Breast epithelium (tissue), 4 donors: ENCODE data around the gene TASOR2. TPM values are rescaled to one million over a fixed set of nuclear protein-coding genes. Genes with fewer than 3 reads are reported as not detected.

Experiments used
- DNase-seq, 2 donors: peaks; one replicate each; pipeline ENCODE4 v3.0.0-alpha.2; 2019; ENCODE audit warnings: low spot score in 2 of 2
- H3K27ac ChIP-seq, 2 donors: fragments of 200-600 bp; sonication (generic) in 1 of 2; one replicate each; pipeline ENCODE4 v1.5.1; 2016 to 2019; ENCODE audit warnings: mild to moderate bottlenecking in 1 of 2
- H3K27me3 ChIP-seq, 2 donors: fragments of 200-600 bp; sonication (generic) in 1 of 2; one replicate each; pipeline versions ENCODE4 v1.5.1 to v1.6.0; 2017 to 2019; ENCODE audit warnings: control low read depth in 1 of 2, mild to moderate bottlenecking in 1 of 2
- H3K36me3 ChIP-seq: fragments of 200-600 bp; one replicate; pipeline ENCODE4 v1.5.1; 2019
- H3K4me1 ChIP-seq, 2 donors: fragments of 200-600 bp; sonication (generic); one replicate each; pipeline ENCODE4 v1.5.1; 2016 to 2019; ENCODE audit warnings: control low read depth in 1 of 2
- H3K4me3 ChIP-seq, 3 donors: fragments of 200-600 bp; sonication (generic); 1 replicate in 2 of 3; 2 replicates in 1 of 3; pipeline ENCODE4 v1.5.1; 2016 to 2019; ENCODE audit warnings: mild to moderate bottlenecking in 3 of 3, moderate library complexity in 2 of 3
- H3K9me3 ChIP-seq, 2 donors: fragments of 200-600 bp; sonication (generic) in 1 of 2; one replicate each; pipeline ENCODE4 v1.5.1; 2016 to 2019; ENCODE audit warnings: control low read depth in 1 of 2
- POLR2A ChIP-seq: fragments of 450-650 bp; IDR thresholded peaks from one replicate; pipeline ENCODE4 v1.6.1; 2016; ENCODE audit warnings: antibody characterized with exemption, mild to moderate bottlenecking, moderate library complexity
- POLR2AphosphoS5 ChIP-seq, 3 donors: sonication (generic); formaldehyde crosslinking; IDR thresholded peaks; one replicate each; pipeline ENCODE4 v1.6.1; 2017; ENCODE audit warnings: antibody characterized with exemption in 3 of 3
- intact Hi-C: fragments of 100-400 bp; cut with DNase I; formaldehyde crosslinking; loops from one replicate; pipeline ENCODE4 v1.15.1; 2023; ENCODE audit warnings: low total_unique reads
- total RNA-seq, 3 donors: library from RNA; depleted of rRNA; stranded (reverse); fragments of >200 nt; gene quantifications; one replicate each; pipeline ENCODE4 v1.1.0, GENCODE V29; 2016
- TF ChIP-seq, protein P1 (sequence below), 3 donors: fragments of 450-650 bp; IDR thresholded peaks; one replicate each; pipeline ENCODE4 v1.5.1; 2016 to 2017; ENCODE audit warnings: antibody characterized with exemption in 3 of 3, mild to moderate bottlenecking in 3 of 3, moderate library complexity in 3 of 3

TASOR2 gene
- total RNA-seq, 3 donors from 2014 or later = 80.5 to 115 (median 98.6) TPM

DNA sequence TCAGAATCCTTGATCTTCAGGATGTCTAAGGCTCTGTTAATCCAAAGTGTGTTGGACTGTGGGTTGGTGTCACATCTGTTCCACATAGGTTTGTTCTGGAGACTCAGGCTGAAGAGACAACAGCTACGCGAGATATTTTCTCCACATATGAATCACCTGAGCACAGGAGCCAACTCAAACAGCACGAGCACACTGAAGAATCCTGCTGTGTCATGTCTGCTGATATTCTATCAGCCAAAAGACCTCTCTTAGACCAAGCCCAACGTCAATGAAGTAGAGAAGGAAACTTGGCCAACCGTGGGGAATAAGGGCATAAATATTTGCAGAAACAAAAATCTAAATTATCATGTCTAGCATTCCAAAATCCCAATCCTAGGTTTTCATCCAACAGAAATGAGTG is 2.7 kb upstream of the TASOR2 start:
- DNase-seq = no peak
- Histone ChIP-seq H3K4me1 (peaks cover 0 to 8% of the 10 kb centered on the region in 2 donors), H3K36me3 (no peaks in the 10 kb centered on the region), H3K27me3 (no peaks in the 10 kb centered on the region), H3K27ac (no peak overlapping the region), H3K4me3 (no peak overlapping the region), H3K9me3 (no peaks in the 10 kb centered on the region)
- no peak for TF ChIP-seq POLR2AphosphoS5 (IDR thresholded peaks at IDR 0.05)
- TF ChIP-seq POLR2A = no peak
- TF ChIP-seq, protein P1, sequence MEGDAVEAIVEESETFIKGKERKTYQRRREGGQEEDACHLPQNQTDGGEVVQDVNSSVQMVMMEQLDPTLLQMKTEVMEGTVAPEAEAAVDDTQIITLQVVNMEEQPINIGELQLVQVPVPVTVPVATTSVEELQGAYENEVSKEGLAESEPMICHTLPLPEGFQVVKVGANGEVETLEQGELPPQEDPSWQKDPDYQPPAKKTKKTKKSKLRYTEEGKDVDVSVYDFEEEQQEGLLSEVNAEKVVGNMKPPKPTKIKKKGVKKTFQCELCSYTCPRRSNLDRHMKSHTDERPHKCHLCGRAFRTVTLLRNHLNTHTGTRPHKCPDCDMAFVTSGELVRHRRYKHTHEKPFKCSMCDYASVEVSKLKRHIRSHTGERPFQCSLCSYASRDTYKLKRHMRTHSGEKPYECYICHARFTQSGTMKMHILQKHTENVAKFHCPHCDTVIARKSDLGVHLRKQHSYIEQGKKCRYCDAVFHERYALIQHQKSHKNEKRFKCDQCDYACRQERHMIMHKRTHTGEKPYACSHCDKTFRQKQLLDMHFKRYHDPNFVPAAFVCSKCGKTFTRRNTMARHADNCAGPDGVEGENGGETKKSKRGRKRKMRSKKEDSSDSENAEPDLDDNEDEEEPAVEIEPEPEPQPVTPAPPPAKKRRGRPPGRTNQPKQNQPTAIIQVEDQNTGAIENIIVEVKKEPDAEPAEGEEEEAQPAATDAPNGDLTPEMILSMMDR (IDR thresholded peaks at IDR 0.05) = no peak
- intact Hi-C loops = no loop called here

- Histone ChIP-seq H3K4me1 (peaks cover 0 to 8% of the 10 kb centered on the region in 2 donors), H3K4me3 (no peak overlapping the region), H3K9me3 (no peaks in the 10 kb centered on the region), H3K36me3 (no peaks in the 10 kb centered on the region), H3K27me3 (no peaks in the 10 kb centered on the region), H3K27ac (no peak overlapping the region)
- TF ChIP-seq POLR2AphosphoS5 (IDR thresholded peaks at IDR 0.05) (no peak), POLR2A (no peak)
- TF ChIP-seq, protein P1 (IDR thresholded peaks at IDR 0.05) = no peak
- DNase-seq = no peak
- intact Hi-C loops = no loop called here
These were observed 1.6 kb upstream of the TASOR2 start for GRCh38 chr10:5683065-5683464.

DNA sequence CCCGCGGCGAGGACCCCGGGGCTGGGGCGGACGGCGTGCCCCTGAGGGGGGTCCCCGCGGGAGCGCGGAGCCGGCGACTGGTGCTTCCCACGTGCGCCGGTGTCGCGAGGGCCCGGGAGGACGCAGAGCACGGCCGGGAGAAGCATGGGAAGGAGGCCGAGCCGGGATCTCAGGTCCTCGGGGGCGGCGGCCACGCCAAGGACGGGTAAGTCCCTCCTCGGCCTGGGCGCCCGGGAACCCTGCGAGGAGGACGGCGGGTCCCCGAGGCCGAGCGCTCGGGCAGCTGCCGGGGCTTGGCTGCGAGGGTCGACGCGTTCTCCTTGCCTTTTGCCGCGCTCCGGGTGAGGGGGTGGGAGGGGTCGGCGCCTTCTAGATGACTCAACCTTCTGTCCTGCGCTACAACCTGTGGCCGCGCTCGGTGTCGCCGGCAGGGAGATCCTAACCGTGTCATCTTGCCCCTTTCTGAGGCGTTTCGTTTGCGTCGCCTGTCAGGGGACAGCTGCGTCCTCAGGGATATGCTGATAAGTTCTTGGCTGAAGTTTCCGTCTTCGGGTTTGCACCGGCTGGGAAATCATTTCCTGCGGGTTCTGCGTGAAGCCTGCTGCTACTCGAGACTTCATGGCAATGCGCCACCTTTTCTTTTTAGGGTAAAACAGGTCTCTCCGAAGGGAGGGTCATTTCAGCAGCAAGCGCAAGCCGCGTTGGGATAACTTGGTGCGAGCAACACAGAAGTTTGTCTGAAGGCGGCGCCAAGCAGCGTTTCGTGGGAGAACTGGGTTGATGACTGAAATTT is 529 bp downstream of the TASOR2 start:
- intact Hi-C loops = no loop called here
- Histone ChIP-seq H3K27ac (peak overlapping the region; percentile 88 to 91), H3K27me3 (no peaks in the 10 kb centered on the region), H3K9me3 (no peaks in the 10 kb centered on the region), H3K4me1 (peaks cover 0 to 8% of the 10 kb centered on the region in 2 donors), H3K36me3 (no peaks in the 10 kb centered on the region), H3K4me3 (peak overlapping the region; percentile 74 to 98 (median 81))
- DNase-seq = peak in 1 of 2 donors; percentile 30
- TF ChIP-seq, protein P1 (IDR thresholded peaks at IDR 0.05) = peak in 2 of 3 donors; percentile 24 to 49
- TF ChIP-seq POLR2A = no peak
- peak in 1 of 3 donors; percentile 29 for TF ChIP-seq POLR2AphosphoS5 (IDR thresholded peaks at IDR 0.05)

DNA sequence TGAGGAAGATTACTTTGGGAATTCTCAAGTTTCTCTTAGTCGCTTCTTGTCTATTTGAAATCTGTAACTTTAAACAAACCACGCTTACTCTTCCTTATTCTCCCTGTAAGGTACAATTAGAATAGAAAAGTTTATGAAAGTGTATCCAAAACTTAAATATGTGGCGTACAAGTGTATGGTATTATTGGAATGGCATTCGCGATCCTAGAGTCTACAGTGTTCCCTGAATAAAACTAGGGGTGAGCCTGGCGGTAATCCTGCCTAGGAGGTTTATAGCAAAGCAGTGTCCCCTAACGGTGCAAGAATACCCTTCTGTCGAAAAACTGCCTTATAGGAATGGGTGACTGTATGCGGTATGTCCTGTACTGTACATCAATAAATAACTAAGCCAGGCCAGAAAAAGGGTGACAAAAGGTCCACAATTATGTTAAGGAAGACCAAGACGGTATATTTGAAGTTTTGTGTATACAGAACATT is 1.2 kb downstream of the TASOR2 start:
- peak overlapping the region; percentile 74 to 98 (median 81) for H3K4me3 ChIP-seq
- peak overlapping the region; percentile 88 to 91 for H3K27ac ChIP-seq
- intact Hi-C loops = no loop called here
- no peak for TF ChIP-seq POLR2A
- TF ChIP-seq, protein P1 (IDR thresholded peaks at IDR 0.05) = no peak
- no peak for TF ChIP-seq POLR2AphosphoS5 (IDR thresholded peaks at IDR 0.05)
- no peaks in the 10 kb centered on the region for H3K27me3 ChIP-seq
- peaks cover 0 to 8% of the 10 kb centered on the region in 2 donors for H3K4me1 ChIP-seq
- H3K9me3 ChIP-seq = no peaks in the 10 kb centered on the region
- no peak for DNase-seq
- no peaks in the 10 kb centered on the region for H3K36me3 ChIP-seq

GRCh38 chr10:5688587-5688986 is 3.9 kb downstream of the TASOR2 start:
- DNase-seq = no peak
- intact Hi-C loops = no loop called here
- no peaks in the 10 kb centered on the region for H3K9me3 ChIP-seq
- H3K27ac ChIP-seq = no peak overlapping the region
- no peak for TF ChIP-seq POLR2AphosphoS5 (IDR thresholded peaks at IDR 0.05)
- no peak for TF ChIP-seq POLR2A
- TF ChIP-seq, protein P1 (IDR thresholded peaks at IDR 0.05) = no peak
- H3K4me1 ChIP-seq = peaks cover 3 to 8% of the 10 kb centered on the region in 2 donors
- H3K27me3 ChIP-seq = no peaks in the 10 kb centered on the region
- no peaks in the 10 kb centered on the region for H3K36me3 ChIP-seq
- H3K4me3 ChIP-seq = no peak overlapping the region
